Measurements from ENCODE around the gene IPCEF1.

DNA sequence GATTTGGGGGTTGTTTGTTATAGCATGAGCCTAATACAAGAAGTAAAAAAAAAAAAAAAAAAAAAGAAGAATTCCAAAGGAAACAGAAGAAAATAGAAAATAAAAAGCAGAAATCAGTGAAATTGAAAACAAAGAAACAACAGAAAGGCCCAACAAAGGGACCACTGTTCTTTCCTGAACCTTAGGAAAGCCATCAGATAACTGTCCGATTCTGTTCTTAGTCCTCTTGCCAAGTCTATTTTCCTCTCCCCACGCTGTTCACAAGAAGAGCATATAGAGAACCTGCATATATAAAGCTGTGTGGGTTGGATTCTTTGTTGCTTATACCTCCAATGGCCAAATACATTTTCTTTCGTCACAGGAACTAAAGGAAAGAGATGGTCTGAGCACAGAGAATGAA is 38.0 kb upstream of the IPCEF1 start:
- no peak for TF ChIP-seq MYC (IDR thresholded peaks at IDR 0.05; ENCODE audit: low read depth, low read length)
- TF ChIP-seq, protein P1, sequence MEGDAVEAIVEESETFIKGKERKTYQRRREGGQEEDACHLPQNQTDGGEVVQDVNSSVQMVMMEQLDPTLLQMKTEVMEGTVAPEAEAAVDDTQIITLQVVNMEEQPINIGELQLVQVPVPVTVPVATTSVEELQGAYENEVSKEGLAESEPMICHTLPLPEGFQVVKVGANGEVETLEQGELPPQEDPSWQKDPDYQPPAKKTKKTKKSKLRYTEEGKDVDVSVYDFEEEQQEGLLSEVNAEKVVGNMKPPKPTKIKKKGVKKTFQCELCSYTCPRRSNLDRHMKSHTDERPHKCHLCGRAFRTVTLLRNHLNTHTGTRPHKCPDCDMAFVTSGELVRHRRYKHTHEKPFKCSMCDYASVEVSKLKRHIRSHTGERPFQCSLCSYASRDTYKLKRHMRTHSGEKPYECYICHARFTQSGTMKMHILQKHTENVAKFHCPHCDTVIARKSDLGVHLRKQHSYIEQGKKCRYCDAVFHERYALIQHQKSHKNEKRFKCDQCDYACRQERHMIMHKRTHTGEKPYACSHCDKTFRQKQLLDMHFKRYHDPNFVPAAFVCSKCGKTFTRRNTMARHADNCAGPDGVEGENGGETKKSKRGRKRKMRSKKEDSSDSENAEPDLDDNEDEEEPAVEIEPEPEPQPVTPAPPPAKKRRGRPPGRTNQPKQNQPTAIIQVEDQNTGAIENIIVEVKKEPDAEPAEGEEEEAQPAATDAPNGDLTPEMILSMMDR (IDR thresholded peaks at IDR 0.05; ENCODE audit: extremely low read depth in 1 of 2, insufficient read depth in 1 of 2, low read depth in 1 of 2, low read length in 2 of 2) = no peak
- TF ChIP-seq POLR2A (IDR thresholded peaks at IDR 0.05; ENCODE audit: low read depth, low read length) = no peak
